Measurements from ENCODE around the gene OR51D1. TPM values are rescaled to one million over a fixed set of nuclear protein-coding genes. Genes with fewer than 3 reads are reported as not detected.

The OR51D1 gene
- total RNA-seq, 4 donors from 2014 or later, result not detected

GRCh38 chr11:4647766-4648165, 10.5 kb downstream of the OR51D1 start:
- DNase-seq (ENCODE audit: low spot score in 2 of 2), result no peak
- peaks cover 4% of the 10 kb centered on the region for H3K27me3 ChIP-seq
- 53% methylated on average over 4 of the region's 4 CpGs for WGBS
- no peaks in the 10 kb centered on the region for H3K36me3 ChIP-seq
- no peak overlapping the region for H3K4me3 ChIP-seq
- TF ChIP-seq CTCF (IDR thresholded peaks at IDR 0.05) (no peak), POLR2A (IDR thresholded peaks at IDR 0.05) (no peak), POLR2AphosphoS5 (IDR thresholded peaks at IDR 0.05) (no peak), EP300 (IDR thresholded peaks at IDR 0.05) (no peak)
- H3K9me3 ChIP-seq, result no peaks in the 10 kb centered on the region
- no peaks in the 10 kb centered on the region for H3K4me1 ChIP-seq
- no peak overlapping the region for H3K27ac ChIP-seq

- Histone ChIP-seq H3K27ac (no peak overlapping the region), H3K4me3 (no peak overlapping the region), H3K4me1 (no peaks in the 10 kb centered on the region), H3K36me3 (no peaks in the 10 kb centered on the region), H3K9me3 (no peaks in the 10 kb centered on the region), H3K27me3 (no peaks in the 10 kb centered on the region)
- TF ChIP-seq CTCF (IDR thresholded peaks at IDR 0.05) (no peak), POLR2A (IDR thresholded peaks at IDR 0.05) (no peak), POLR2AphosphoS5 (IDR thresholded peaks at IDR 0.05) (no peak), EP300 (IDR thresholded peaks at IDR 0.05) (no peak)
- 83% methylated on average over 2 of the region's 2 CpGs for WGBS
- no peak for DNase-seq (ENCODE audit: low spot score in 2 of 2)
Measured at GRCh38 chr11:4654635-4655369, 17.5 kb downstream of the OR51D1 start.

GRCh38 chr11:4658629-4659445, 21.6 kb downstream of the OR51D1 start:
- no peak for DNase-seq (ENCODE audit: low spot score in 2 of 2)
- 63% methylated on average over 5 of the region's 5 CpGs for WGBS
- H3K36me3 ChIP-seq, result no peaks in the 10 kb centered on the region
- no peaks in the 10 kb centered on the region for H3K27me3 ChIP-seq
- TF ChIP-seq EP300 (IDR thresholded peaks at IDR 0.05), result no peak
- TF ChIP-seq POLR2AphosphoS5 (IDR thresholded peaks at IDR 0.05), result no peak
- TF ChIP-seq CTCF (IDR thresholded peaks at IDR 0.05), result no peak
- TF ChIP-seq POLR2A (IDR thresholded peaks at IDR 0.05), result no peak
- H3K4me1 ChIP-seq, result no peaks in the 10 kb centered on the region
- H3K9me3 ChIP-seq, result no peaks in the 10 kb centered on the region
- H3K27ac ChIP-seq, result no peak overlapping the region
- H3K4me3 ChIP-seq, result no peak overlapping the region

GRCh38 chr11:4662876-4663275, 25.6 kb downstream of the OR51D1 start:
- Histone ChIP-seq H3K4me3 (no peak overlapping the region), H3K27ac (no peak overlapping the region), H3K4me1 (no peaks in the 10 kb centered on the region), H3K27me3 (no peaks in the 10 kb centered on the region), H3K36me3 (no peaks in the 10 kb centered on the region), H3K9me3 (no peaks in the 10 kb centered on the region)
- WGBS, result 61% methylated on average over 6 of the region's 6 CpGs
- TF ChIP-seq EP300 (IDR thresholded peaks at IDR 0.05) (no peak), POLR2A (IDR thresholded peaks at IDR 0.05) (no peak), CTCF (IDR thresholded peaks at IDR 0.05) (no peak), POLR2AphosphoS5 (IDR thresholded peaks at IDR 0.05) (no peak)
- DNase-seq (ENCODE audit: low spot score in 2 of 2), result no peak

GRCh38 chr11:4664183-4664582, 26.9 kb downstream of the OR51D1 start:
- no peak for DNase-seq (ENCODE audit: low spot score in 2 of 2)
- H3K4me3 ChIP-seq, result no peak overlapping the region
- H3K36me3 ChIP-seq, result no peaks in the 10 kb centered on the region
- no peak for TF ChIP-seq POLR2A (IDR thresholded peaks at IDR 0.05)
- TF ChIP-seq POLR2AphosphoS5 (IDR thresholded peaks at IDR 0.05), result no peak
- TF ChIP-seq EP300 (IDR thresholded peaks at IDR 0.05), result no peak
- TF ChIP-seq CTCF (IDR thresholded peaks at IDR 0.05), result no peak
- H3K4me1 ChIP-seq, result no peaks in the 10 kb centered on the region
- H3K9me3 ChIP-seq, result no peaks in the 10 kb centered on the region
- WGBS, result 79% methylated on average over 3 of the region's 3 CpGs
- H3K27me3 ChIP-seq, result no peaks in the 10 kb centered on the region
- no peak overlapping the region for H3K27ac ChIP-seq

All from suprapubic skin (tissue), 4 donors.